ENCODE results near the gene ROR2.
"Not testable (repeated sequence)": the region's sequence is repeated elsewhere in the genome, so short reads cannot be mapped to it uniquely, and the experiment has no call there.

The ROR2 gene

DNA sequence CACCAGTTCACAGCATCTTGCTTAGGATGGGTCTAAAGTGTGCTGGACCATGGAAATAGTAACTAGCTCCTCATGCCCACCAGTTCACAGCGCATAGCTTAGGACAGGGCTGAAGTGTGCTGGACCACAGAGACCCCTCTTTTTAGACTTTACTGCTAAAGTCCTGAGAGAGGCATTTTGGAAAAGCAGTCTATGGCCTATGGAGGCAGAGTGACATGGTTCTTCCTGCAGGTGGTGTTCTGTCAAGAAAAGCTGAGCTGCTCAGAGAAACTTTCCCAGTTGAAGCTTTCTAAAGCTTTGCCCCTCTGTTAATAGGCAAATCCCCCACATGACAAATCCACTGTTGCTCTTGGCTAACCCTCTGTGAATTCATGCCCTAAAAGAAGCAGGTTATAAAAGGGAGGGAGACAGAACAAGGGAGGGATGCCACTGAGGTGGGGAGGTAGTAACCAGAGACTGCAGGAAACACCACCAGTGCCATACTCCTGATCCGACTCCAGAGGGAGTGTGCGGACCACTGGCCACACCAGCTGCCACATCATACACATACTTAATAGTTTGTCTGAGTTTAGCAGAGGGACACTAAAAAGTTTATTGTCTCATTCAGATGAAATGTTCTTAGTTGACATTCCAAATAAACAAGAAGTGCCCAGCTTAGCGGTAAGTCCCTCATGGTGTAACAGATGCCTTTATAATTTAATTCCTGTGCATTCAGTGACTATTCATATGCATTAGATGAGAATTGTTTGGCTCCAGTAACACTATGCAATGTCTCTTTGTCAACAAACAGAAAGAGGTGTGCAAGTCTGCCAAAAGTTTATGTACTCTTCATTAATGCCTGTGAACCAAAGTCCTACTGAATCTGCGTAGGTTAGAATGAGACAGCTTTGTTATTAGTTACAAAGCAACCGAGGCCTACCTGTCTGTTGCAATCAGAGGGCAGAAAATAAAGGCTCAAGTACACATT, 290.2 kb downstream of the ROR2 start:
- in situ Hi-C loops (cut with MboI; ENCODE audit: low sequenced_read_pairs), result no loop called here

DNA sequence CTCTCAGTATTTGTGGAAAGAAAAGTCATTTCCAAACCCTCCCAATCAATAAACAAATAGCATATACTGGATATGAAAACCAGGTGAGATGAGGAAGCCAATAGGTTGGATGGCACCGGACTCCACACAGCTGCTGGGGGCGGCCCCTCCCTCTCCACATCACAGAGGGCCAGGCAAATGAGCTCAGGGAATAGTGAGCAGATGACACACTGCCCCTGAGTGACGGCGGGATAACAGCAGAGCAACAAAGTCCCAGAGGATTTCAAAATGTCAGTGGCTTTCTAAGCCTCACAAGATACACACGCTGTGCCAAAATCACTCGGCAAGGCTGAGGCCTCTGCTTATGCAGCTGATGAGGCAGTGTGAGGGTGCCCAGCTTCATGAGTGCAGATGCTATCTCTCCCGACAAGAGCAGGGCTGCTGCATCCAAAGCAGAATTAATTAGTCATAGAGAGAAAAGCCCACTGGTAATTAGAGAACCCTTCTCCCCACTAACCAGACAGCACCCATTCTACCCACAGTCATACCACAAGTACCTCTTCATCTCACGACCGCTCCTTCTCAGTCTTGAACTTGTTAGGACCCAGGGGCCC, 291.4 kb downstream of the ROR2 start:
- in situ Hi-C loops (cut with MboI; ENCODE audit: low sequenced_read_pairs), result no loop called here

DNA sequence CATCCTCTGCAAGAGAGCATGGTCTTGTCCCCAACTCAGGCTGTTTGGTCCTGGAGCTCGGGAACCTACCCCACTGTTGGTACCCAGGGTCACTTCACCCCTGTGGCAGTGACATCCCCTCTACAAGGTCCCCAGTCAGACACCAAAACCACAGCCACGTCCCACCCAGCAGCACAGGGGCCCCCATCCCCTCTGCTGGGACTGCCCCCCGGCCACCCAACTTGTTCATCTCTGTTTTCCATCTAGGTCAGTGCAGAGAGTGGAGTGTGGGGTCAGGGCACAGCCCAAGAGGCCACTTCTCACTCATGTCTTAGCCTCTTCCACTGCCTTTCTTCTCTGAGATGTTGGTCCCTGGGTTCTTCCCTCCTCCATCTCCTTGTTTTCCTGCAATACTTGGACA, 292.5 kb downstream of the ROR2 start:
- in situ Hi-C loops (cut with MboI; ENCODE audit: low sequenced_read_pairs), result no loop called here

- in situ Hi-C loops (cut with MboI; ENCODE audit: low sequenced_read_pairs), result no loop called here
These were observed 294.4 kb downstream of the ROR2 start for GRCh38 chr9:91655658-91656057.

- in situ Hi-C loops (cut with MboI; ENCODE audit: low sequenced_read_pairs), result no loop called here
These were observed 294.8 kb downstream of the ROR2 start for GRCh38 chr9:91655215-91655614.

DNA sequence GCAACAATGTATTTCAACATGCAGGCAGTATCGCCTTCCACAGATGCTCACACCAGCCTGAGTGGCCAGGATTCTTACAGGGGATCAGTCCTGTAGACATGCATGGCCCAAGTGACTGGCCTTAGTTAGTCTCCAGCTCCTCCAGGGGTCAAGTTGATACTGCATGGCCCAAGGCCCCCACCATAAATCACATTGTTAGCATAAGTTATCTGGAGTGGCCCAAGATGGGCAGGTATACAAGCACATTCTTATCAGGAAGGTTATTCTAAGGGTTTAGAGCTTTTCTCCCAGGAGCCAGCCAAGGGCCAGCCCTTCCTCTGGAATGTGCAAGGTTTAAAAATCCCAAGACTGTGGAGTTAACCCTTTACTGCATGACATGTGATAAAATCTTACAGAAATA, 295.5 kb downstream of the ROR2 start:
- in situ Hi-C loops (cut with MboI; ENCODE audit: low sequenced_read_pairs), result no loop called here

DNA sequence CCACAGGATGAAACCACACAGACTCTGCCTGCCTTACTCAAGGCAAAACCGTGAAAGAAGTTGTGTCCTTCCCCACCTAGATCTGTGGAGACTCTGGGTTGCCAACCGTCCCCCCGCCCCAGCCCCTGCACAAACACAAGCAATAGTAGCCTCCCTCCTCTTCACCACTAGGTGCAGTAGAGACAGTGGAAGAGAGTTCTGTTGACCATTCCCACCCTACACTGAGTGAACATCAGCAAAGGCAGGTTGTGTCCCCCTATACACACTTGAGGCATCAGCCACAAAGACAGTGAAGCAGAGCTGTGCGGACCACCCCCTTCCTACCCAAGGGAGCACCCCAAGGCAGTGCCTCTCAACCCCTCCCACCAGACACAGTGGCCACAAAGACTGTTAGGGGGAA, 302.7 kb downstream of the ROR2 start:
- in situ Hi-C loops (cut with MboI; ENCODE audit: low sequenced_read_pairs), result no loop called here

DNA sequence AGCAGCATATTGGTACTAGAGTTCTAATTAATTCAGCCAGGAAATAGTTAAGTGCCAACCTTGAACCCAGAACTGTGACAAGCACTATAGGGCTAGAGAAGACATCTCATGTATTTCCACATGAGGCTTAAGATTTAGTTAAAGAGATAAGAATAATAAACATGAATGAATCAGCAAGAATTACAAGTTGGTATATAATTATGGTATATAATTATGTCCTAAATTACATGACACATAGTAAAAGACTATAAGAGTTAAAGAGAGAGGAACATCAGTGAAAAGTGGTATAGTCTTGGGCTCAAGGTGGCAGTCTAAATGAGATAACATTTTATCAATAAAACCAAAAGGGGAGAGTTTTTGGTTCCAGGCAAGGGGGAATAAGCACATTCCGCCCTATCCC, 303.3 kb downstream of the ROR2 start:
- in situ Hi-C loops (cut with MboI; ENCODE audit: low sequenced_read_pairs), result no loop called here

DNA sequence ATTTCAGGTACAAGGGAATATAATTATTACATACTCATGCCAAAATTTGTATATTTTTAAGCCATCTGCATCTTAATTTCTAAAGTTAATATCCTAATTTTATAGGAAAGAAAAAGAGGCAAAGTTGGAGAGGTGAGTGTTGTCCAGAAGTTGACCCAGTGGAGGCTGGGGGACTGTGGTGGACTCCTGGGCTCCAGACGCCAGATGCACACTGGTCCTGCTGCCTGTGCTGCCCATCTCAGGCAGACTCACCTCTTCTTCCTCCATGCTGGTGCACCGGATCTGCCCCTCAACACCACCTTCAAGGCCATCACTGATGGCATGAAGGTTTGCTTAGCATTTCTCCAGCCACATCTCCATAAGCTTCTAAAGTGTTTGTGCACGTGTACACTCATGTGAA, 305.6 kb downstream of the ROR2 start:
- in situ Hi-C loops (cut with MboI; ENCODE audit: low sequenced_read_pairs), result no loop called here

DNA sequence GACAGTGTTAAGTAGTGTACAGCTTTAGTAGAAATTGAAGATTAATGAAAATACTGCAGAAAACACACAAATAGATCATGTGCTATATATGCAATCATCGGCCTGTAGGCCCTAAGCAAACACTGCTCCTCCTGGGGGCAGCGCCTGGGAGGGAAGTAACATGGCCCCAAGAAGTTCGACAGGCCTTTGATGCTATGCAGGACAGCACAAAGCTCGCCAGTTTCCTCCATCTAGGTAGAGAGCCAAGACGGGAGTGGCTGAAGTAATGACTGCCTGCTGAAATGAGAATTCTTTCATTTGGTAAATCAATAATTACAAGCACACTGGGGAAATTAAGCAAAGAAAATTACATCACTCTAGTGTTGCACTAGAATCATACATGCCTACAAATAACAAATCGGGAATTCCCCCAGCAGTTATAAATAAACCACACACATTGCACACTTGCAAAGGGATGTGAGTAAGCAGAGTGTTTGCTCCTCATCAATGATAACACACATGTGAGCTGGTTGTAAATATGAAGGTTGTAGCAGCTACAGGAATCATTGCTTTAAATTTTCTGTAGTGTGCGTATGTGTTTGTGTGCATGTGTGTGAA, 306.4 kb downstream of the ROR2 start:
- in situ Hi-C loops (cut with MboI; ENCODE audit: low sequenced_read_pairs), result no loop called here

DNA sequence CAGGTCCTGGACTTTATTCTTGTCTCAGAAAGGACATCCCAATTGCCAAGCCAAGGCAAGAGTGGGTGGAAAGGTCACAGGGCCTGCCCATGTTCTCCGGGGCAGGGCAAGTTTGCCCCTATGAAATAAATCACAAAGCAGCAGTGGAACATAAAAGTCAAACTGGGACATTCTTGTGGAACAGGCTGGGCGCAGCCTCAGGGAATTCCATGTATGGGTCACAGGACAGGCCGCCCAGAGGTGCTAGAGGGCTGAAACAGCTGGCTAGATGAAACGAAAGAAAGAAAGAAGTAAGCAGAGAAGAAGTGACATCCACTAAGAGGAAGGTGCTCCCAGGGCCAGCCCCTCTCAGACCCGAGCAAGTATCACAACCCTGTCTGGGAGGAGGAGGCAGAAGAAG, 307.3 kb downstream of the ROR2 start:
- in situ Hi-C loops (cut with MboI; ENCODE audit: low sequenced_read_pairs), result no loop called here

DNA sequence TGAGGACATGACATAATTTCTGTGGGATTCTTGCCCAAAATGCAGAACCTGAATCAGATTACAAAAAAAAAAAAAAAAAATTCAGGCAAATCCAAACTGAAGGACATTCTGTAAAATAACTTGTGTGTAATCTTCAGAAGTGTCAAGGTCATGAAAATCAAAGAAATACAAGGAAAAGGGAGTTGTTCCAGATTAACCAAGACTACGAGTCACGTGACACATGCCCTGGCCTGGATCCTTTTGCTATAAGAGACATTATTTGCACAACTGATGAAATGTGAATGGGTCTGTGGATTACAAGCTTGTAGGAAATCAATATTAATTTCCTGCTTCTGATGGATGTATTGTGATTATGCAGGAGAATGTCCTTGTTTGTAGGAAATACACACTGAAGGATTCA, 309.6 kb downstream of the ROR2 start:
- in situ Hi-C loops (cut with MboI; ENCODE audit: low sequenced_read_pairs), result no loop called here

DNA sequence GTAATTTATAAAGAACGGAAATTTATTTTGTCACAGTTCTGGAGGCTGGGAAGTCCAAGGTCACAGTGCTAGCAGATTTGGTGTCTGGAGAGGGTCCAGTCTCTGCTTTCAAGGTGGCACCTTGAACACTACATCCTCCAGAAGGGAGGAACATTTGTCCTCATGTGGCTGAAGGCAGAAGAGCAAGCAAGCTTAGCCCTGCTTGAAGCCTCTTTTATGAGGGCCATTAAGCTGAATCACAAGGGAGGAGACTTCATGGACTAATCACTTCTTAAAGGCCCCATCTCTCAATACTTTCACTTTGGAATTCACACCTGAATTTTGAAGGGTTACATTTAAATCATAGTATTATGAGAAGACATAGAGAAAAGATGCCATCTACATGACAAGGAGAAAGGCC, 311.0 kb downstream of the ROR2 start:
- in situ Hi-C loops (cut with MboI; ENCODE audit: low sequenced_read_pairs), result no loop called here

DNA sequence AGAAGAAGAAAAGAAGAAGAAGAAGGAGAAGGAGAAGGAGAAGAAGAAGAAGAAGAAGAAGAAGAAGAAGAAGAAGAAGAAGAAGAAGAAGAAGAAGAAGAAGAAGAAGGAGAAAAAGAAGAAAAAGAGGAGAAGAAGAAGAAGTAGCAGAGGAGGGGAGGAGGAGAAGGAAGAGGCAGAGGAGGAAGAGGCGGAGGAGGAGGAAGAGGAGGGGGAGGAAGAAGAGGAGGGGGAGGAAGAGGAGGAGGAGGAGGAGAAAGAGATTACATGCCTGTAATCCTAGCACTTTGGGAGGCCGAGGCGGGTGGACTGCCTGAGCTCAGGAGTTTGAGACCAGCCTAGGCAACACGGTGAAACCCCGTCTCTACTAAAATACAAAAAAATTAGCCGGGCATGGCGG, 315.2 kb downstream of the ROR2 start:
- in situ Hi-C loops (cut with MboI; ENCODE audit: low sequenced_read_pairs), result not testable (repeated sequence)

DNA sequence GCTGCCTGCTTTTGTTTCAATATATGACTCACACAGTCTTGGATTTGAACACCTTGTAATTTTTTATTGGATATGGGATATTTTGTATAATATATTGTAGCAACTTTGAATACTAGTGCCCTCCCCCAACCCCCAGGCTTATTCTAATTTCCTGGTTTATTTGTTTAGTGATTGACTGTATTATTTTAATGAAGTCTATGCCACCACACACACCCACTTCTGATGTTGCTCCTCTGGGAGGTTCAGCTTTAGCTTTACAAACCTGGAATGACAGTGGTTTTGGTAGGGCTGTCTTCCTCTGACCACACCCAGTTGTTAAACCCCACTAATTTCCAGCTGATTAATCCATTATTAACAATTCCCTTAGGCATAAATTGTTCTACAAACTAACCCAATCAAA, 320.3 kb downstream of the ROR2 start:
- in situ Hi-C loops (cut with MboI; ENCODE audit: low sequenced_read_pairs), result no loop called here

GRCh38 chr9:91628892-91629291, 321.1 kb downstream of the ROR2 start:
- in situ Hi-C loops (cut with MboI; ENCODE audit: low sequenced_read_pairs), result no loop called here

GRCh38 chr9:91625331-91625730, 324.7 kb downstream of the ROR2 start:
- in situ Hi-C loops (cut with MboI; ENCODE audit: low sequenced_read_pairs), result no loop called here

DNA sequence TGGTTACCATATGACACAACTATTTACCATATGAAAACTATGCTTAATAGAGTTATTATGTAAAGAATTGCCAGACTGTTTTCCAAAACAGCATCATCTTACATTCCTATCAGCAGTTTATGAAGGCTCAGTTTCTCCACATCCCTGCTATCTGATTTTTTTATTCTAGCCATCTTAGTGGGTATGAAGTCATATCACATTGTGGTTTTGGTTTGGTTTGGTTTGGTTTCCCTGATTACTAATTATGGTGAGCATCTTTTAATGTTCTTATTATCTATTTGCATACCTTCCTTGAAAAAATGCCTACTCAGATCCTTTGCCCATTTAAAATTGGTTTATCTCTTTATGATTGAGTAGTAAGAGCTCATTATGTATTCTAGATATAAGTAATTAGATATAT, 327.0 kb downstream of the ROR2 start:
- in situ Hi-C loops (cut with MboI; ENCODE audit: low sequenced_read_pairs), result no loop called here

GRCh38 chr9:91622121-91622520, 327.9 kb downstream of the ROR2 start:
- in situ Hi-C loops (cut with MboI; ENCODE audit: low sequenced_read_pairs), result not testable (repeated sequence)

DNA sequence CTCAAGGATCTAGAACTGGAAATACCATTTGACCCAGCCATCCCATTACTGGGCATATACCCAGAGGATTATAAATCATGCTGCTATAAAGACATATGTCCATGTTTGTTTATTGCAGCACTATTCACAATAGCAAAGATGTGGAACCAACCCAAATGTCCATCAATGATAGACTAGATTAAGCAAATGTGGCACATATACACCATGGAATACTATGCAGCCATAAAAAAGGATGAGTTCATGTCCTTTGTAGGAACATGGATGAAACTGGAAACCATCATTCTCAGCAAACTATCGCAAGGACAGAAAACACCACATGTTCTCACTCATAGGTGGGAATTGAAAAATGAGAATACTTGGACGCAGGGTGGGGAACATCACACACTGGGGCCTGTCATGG, 336.0 kb downstream of the ROR2 start:
- in situ Hi-C loops (cut with MboI; ENCODE audit: low sequenced_read_pairs), result not testable (repeated sequence)

- in situ Hi-C loops (cut with MboI; ENCODE audit: low sequenced_read_pairs), result no loop called here
These were observed 338.4 kb downstream of the ROR2 start for GRCh38 chr9:91611582-91611981.
